ENCODE data around the gene EVL. TPM values are rescaled to one million over a fixed set of nuclear protein-coding genes. Genes with fewer than 3 reads are reported as not detected.

EVL gene
- total and polyA plus RNA-seq, 2 of the 8 experiments (the other 6 are each of a cell fraction or from before 2014, with no cell fraction given), result 30.7 to 64.6 TPM

- Histone ChIP-seq H4K5ac (ENCODE audit: insufficient read length, low read depth, low read length) (no peak overlapping the region), H2BK15ac (ENCODE audit: low read length) (no peak overlapping the region), H3K14ac (ENCODE audit: insufficient read length) (no peak overlapping the region), H3K9me3 (ENCODE audit: insufficient read depth in 2 of 2, low read depth in 1 of 2, low read length in 1 of 2) (no peaks in the 10 kb centered on the region), H2AK5ac (ENCODE audit: low read depth, low read length) (no peak overlapping the region), H2BK5ac (ENCODE audit: low read depth, low read length) (peak overlapping the region; percentile 24; the same call in 1 of the 2 replicates), H2BK12ac (ENCODE audit: low read depth, low read length) (no peak overlapping the region), H3K36me3 (ENCODE audit: control insufficient read depth in 2 of 4, insufficient read depth in 4 of 4, low read length in 3 of 4) (peaks cover 0 to 2% (median 0%) of the 10 kb centered on the region in 4 experiments; a peak in 2 of 8 replicates), H3K18ac (ENCODE audit: extremely low read depth, low read length) (no peak overlapping the region), H3K4me1 (replicated peaks in 1 of 4; ENCODE audit: control insufficient read depth in 3 of 4, insufficient read depth in 4 of 4, low read length in 3 of 4) (no peaks in the 10 kb centered on the region; a peak in 2 of 7 replicates), H3K79me1 (ENCODE audit: low read depth, low read length) (no peaks in the 10 kb centered on the region), H3K4me3 (ENCODE audit: extremely low read depth in 1 of 4, insufficient read depth in 2 of 4, low read depth in 3 of 4, low read length in 4 of 4) (no peak overlapping the region), H3K79me2 (ENCODE audit: control insufficient read depth in 1 of 2, insufficient read depth in 2 of 2, low read length in 2 of 2) (no peaks in the 10 kb centered on the region), H3K4me2 (ENCODE audit: insufficient read depth in 1 of 2, low read depth in 2 of 2, low read length in 2 of 2) (no peak overlapping the region), H2AFZ (ENCODE audit: low read length) (no peak overlapping the region), H3K23me2 (ENCODE audit: low read depth, low read length) (no peaks in the 10 kb centered on the region; the same call in 1 of the 2 replicates), H3K9ac (replicated peaks in 1 of 4; ENCODE audit: extremely low read depth in 1 of 4, low read depth in 3 of 4, low read length in 3 of 4) (no peak overlapping the region), H4K8ac (ENCODE audit: extremely low read depth, insufficient read depth, low read length) (no peak overlapping the region), H3K4ac (replicated peaks; ENCODE audit: insufficient read length, low read depth, low read length) (no peak overlapping the region), H3K56ac (replicated peaks; ENCODE audit: insufficient read length, low read depth, low read length) (no peak overlapping the region), H2BK120ac (replicated peaks; ENCODE audit: low read depth, low read length) (no peak overlapping the region), H3K27ac (ENCODE audit: low read depth, low read length) (no peak overlapping the region), H2BK20ac (ENCODE audit: low read length) (no peak overlapping the region), H4K91ac (replicated peaks; ENCODE audit: insufficient read length, low read length) (no peak overlapping the region), H3K27me3 (replicated peaks in 1 of 4; ENCODE audit: control insufficient read depth in 3 of 4, extremely low read depth in 1 of 4, insufficient read depth in 3 of 4, low read length in 3 of 4) (no peaks in the 10 kb centered on the region), H3K23ac (ENCODE audit: insufficient read length) (no peak overlapping the region), H4K20me1 (replicated peaks in 1 of 2; ENCODE audit: control insufficient read depth in 1 of 2, insufficient read depth in 2 of 2, low read length in 2 of 2) (peaks cover 0 to 9% of the 10 kb centered on the region in 2 experiments)
- TF ChIP-seq CTBP2 (IDR thresholded peaks at IDR 0.05; ENCODE audit: borderline replicate concordance, insufficient read depth, insufficient read length, low read length), result no peak
- no peak for TF ChIP-seq SUZ12 (IDR thresholded peaks at IDR 0.05; ENCODE audit: low read length)
- no peak for TF ChIP-seq KDM1A (IDR thresholded peaks at IDR 0.05; ENCODE audit: borderline replicate concordance, low read length)
- no peak for TF ChIP-seq TAF1 (IDR thresholded peaks at IDR 0.05; ENCODE audit: low read depth, low read length)
- no peak for TF ChIP-seq CREB1 (IDR thresholded peaks at IDR 0.05)
- TF ChIP-seq JUN (IDR thresholded peaks at IDR 0.05; ENCODE audit: low read depth, low read length), result no peak
- FAIRE-seq, result no peak
- 95% methylated on average over 10 of the region's 10 CpGs; no CpG with 5 or more reads in 1 of the 2 experiments for WGBS, 2 experiments (ENCODE audit: extremely low coverage in 1 of 2, insufficient coverage in 1 of 2, insufficient read length in 1 of 2, insufficient replicate concordance in 2 of 2, low coverage in 1 of 2, low lambda C conversion rate in 2 of 2, missing lambda C conversion rate in 1 of 2)
- no peak for DNase-seq (ENCODE audit: low read depth in 1 of 2, low spot score in 2 of 2)
- CTCF ChIA-PET (ENCODE audit: partially characterized antibody), result interaction anchor here (0.6 to 11.4 kb wide), 4 partner anchors 8 to 216 kb away, joined by 3 to 104 read pairs (median 9); no protein-coding TSS in a partner anchor
- POLR2A ChIA-PET (ENCODE audit: partially characterized antibody), result no interaction called here
These were observed 58.4 kb downstream of the EVL start for GRCh38 chr14:100123618-100124017.

All from H1 (cell line).